Mucosa of descending colon (tissue), 3 donors: ENCODE measurements around the gene NUDC. TPM values are rescaled to one million over a fixed set of nuclear protein-coding genes. Genes with fewer than 3 reads are reported as not detected.

ENCODE experiments used
- ATAC-seq: fragments of 200-7000 bp; cut with Tn5 transposase; one replicate; pipeline ENCODE4 v1.9.1; 2020; ENCODE audit warnings: mild to moderate bottlenecking, moderate library complexity
- DNase-seq, 3 donors: peaks; one replicate each; pipeline ENCODE4 v3.0.0-alpha.2; 2020
- H3K36me3 ChIP-seq: fragments of 200-600 bp; one replicate; pipeline ENCODE4 v1.8.0; 2021; ENCODE audit warnings: low read depth, mild to moderate bottlenecking
- H3K4me1 ChIP-seq: fragments of 200-600 bp; one replicate; pipeline ENCODE4 v1.8.0; 2021; ENCODE audit warnings: low read depth, mild to moderate bottlenecking
- H3K4me3 ChIP-seq: fragments of 200-600 bp; one replicate; pipeline ENCODE4 v1.8.0; 2021; ENCODE audit warnings: mild to moderate bottlenecking
- H3K9me3 ChIP-seq: fragments of 200-600 bp; one replicate; pipeline ENCODE4 v1.8.0; 2021; ENCODE audit warnings: mild to moderate bottlenecking
- CTCF ChIP-seq: fragments of 200-600 bp; IDR thresholded peaks from one replicate; pipeline ENCODE4 v1.8.0; 2022; ENCODE audit warnings: antibody characterized with exemption, mild to moderate bottlenecking
- intact Hi-C, 2 donors: fragments of 100-400 bp; cut with DNase I in 1 of 2; cut with micrococcal nuclease in 1 of 2; formaldehyde crosslinking; loops; one replicate each; pipeline versions ENCODE4 v1.11.0 to v1.11.1; 2022; cut with DNase I, micrococcal nuclease
- total RNA-seq, 3 donors: library from RNA; stranded (reverse); fragmentation: NEBNext Ultra II Directional in 2 of 3; extraction: Animal tissue kit (Norgen Biotek cat#: 25700) in 2 of 3; gene quantifications; one replicate each; pipeline versions ENCODE4 v1.2.1 to v1.2.4, GENCODE V29; 2021 to 2023
- donor health status: DM: no; HTN: no; CAD: no; lungs with moderate emphysema.
- donor health status: DM: no; HTN: no; CAD: no.
- donor health status: DM: no; HTN: yes; CAD: no.

Gene NUDC
- total RNA-seq, 3 donors from 2014 or later = 36.2 to 83.5 (median 43.1) TPM

GRCh38 chr1:26994787-26995517, 73.4 kb downstream of the NUDC start:
- DNase-seq (no peak), ATAC-seq (no peak)
- peaks cover 15% of the 10 kb centered on the region for H3K4me1 ChIP-seq
- no peak for TF ChIP-seq CTCF
- no peaks in the 10 kb centered on the region for H3K36me3 ChIP-seq
- H3K4me3 ChIP-seq = no peak overlapping the region
- no peaks in the 10 kb centered on the region for H3K9me3 ChIP-seq
- intact Hi-C loops = loop anchor here (10.0 kb wide), 2 partner anchors 50 to 100 kb away; no protein-coding TSS in a partner anchor

- no peak for TF ChIP-seq CTCF
- ATAC-seq = no peak
- DNase-seq = no peak
- H3K4me1 ChIP-seq = peaks cover 15% of the 10 kb centered on the region
- H3K36me3 ChIP-seq = no peaks in the 10 kb centered on the region
- H3K9me3 ChIP-seq = no peaks in the 10 kb centered on the region
- H3K4me3 ChIP-seq = no peak overlapping the region
- intact Hi-C loops = loop anchor here (10.0 kb wide), 2 partner anchors 49 to 99 kb away; no protein-coding TSS in a partner anchor
These were observed 74.5 kb downstream of the NUDC start for GRCh38 chr1:26996024-26996423.

Other genes with a start within 250 kb of the NUDC start
- 10 to 100 TPM; 59.9 to 81.2 (median 65.4) TPM for gene ARID1A, start 225.7 kb upstream of the NUDC start, total RNA-seq
- 10 to 100 TPM; 16.5 to 22.3 (median 17.5) TPM for gene PIGV, start 133.8 kb upstream of the NUDC start, total RNA-seq
- gene ZDHHC18, start 95.1 kb upstream of the NUDC start, total RNA-seq = 10 to 100 TPM; 22.8 to 30.5 (median 26.9) TPM
- gene SFN, start 58.6 kb upstream of the NUDC start, total RNA-seq = 100 to 1,000 TPM; 124 to 282 (median 191) TPM
- 10 to 100 TPM; 25.4 to 37.2 (median 27.0) TPM for gene GPN2, start 31.5 kb upstream of the NUDC start, total RNA-seq
- 10 to 100 TPM; 14.0 to 17.5 (median 14.5) TPM for gene GPATCH3, start 21.3 kb upstream of the NUDC start, total RNA-seq
- under 1 TPM in 2 of 3 donors, not detected in 1; 0.43 to 0.52 TPM for gene NR0B2, start 7.8 kb upstream of the NUDC start, total RNA-seq
- 10 to 100 TPM; 10.1 to 27.0 (median 20.4) TPM for gene KDF1, start 38.7 kb downstream of the NUDC start, total RNA-seq
- 10 to 100 TPM in 1 of 3 donors, 1 to 10 TPM in 2; 1.0 to 16.8 (median 3.0) TPM for gene TRNP1, start 71.9 kb downstream of the NUDC start, total RNA-seq
- gene TENT5B, start 91.1 kb downstream of the NUDC start, total RNA-seq = 10 to 100 TPM in 1 of 3 donors, 1 to 10 TPM in 1, under 1 TPM in 1; 0.43 to 29.7 (median 5.7) TPM
- gene SLC9A1, start 233.4 kb downstream of the NUDC start, total RNA-seq = 100 to 1,000 TPM in 1 of 3 donors, 10 to 100 TPM in 2; 77.9 to 126 (median 84.1) TPM